Keratinocyte (primary cell): ENCODE data around the gene CASK.

Source experiments
- CTCF ChIP-seq, 3 experiments: IDR thresholded peaks in 1 of 3; conservative IDR thresholded peaks in 1 of 3; optimal IDR thresholded peaks in 1 of 3; 2 replicates in 2 of 3; 3 replicates in 1 of 3; pipeline versions ENCODE3 to v1.5.1; 2011; ENCODE audit warnings: low read length in 3 of 3, mild to moderate bottlenecking in 3 of 3, moderate library complexity in 2 of 3, control low read depth in 1 of 3, inconsistent platforms in 1 of 3; ENCODE audit not compliant: insufficient read depth in 2 of 3; ENCODE audit errors: extremely low read depth in 1 of 3
- EZH2 ChIP-seq: IDR thresholded peaks from one replicate; pipeline ENCODE4 v1.6.1; 2012; ENCODE audit warnings: inconsistent platforms, mild to moderate bottlenecking, low read length, moderate library complexity

DNA sequence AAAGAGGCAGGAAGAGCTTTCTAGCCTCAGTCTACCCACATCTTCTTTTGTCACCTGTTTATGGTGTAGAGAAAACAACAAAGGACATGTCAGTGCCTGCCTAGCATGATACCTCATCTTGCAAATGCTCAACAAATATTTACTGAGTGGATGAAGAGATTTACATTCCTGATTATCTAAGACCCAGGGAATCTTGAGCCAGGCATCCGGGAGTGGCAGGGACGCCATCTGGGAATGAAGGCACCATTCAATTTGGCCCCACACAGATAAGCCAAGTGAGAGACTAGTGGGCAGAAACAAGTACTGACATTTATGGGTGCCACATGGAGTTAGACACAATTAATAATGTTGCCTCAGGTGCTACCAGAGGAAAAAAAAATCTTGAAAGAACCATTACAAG is 36.8 kb upstream of the CASK start:
- TF ChIP-seq CTCF (optimal IDR thresholded peaks at IDR 0.05 in 1 of 3, IDR thresholded peaks at IDR 0.05 in 1 of 3, conservative IDR thresholded peaks at IDR 0.05 in 1 of 3; ENCODE audit: extremely low read depth in 1 of 3, insufficient read depth in 2 of 3, low read length in 3 of 3), result no peak
- TF ChIP-seq EZH2, result no peak
